H1 (cell line): ENCODE data around the gene ADGRB2. TPM values are rescaled to one million over a fixed set of nuclear protein-coding genes. Genes with fewer than 3 reads are reported as not detected.

ENCODE experiments used
- CTCF ChIA-PET: fragments of 300-600 bp; sonication (Branson Sonifier 250); formaldehyde crosslinking; loops from one replicate; lab custom pipeline; 2021; ENCODE audit not compliant: partially characterized antibody; lab: Charles Lee
- POLR2A ChIA-PET: fragments of 300-600 bp; sonication (Branson Sonifier 250); formaldehyde crosslinking; loops from one replicate; lab custom pipeline; 2021; ENCODE audit warnings: inconsistent platforms; ENCODE audit not compliant: partially characterized antibody; lab: Charles Lee
- DNase-seq, 2 experiments: peaks; one replicate each; pipeline versions ENCODE4 v3.0.0 to v3.0.0-alpha.2; 2010 to 2022; ENCODE audit warnings: low spot score in 2 of 2, low read depth in 1 of 2, mixed read lengths in 1 of 2
- FAIRE-seq: peaks from 2 replicates; lab custom pipeline; 2011; peaks lifted over from hg19 to GRCh38; lab: Jason Lieb, UNC
- H2AFZ ChIP-seq: 2 replicates; pipeline ENCODE4 v1.8.1; 2012; ENCODE audit warnings: low read length, inconsistent platforms
- H2AK5ac ChIP-seq: 2 replicates; pipeline ENCODE4 v1.6.1; 2013; ENCODE audit warnings: low read depth, low read length
- H2BK120ac ChIP-seq: replicated peaks from 2 replicates; pipeline ENCODE3; 2013; ENCODE audit warnings: low read depth, low read length, inconsistent platforms
- H2BK12ac ChIP-seq: 2 replicates; pipeline ENCODE4 v1.6.1; 2013; ENCODE audit warnings: low read depth, low read length
- H2BK15ac ChIP-seq: 2 replicates; pipeline ENCODE4 v1.6.1; 2013; ENCODE audit warnings: low read length
- H2BK20ac ChIP-seq: 2 replicates; pipeline ENCODE4 v1.6.1; 2013; ENCODE audit warnings: low read length
- H2BK5ac ChIP-seq: 2 replicates; pipeline ENCODE4 v1.6.1; 2013; ENCODE audit warnings: low read depth, low read length
- H3K14ac ChIP-seq: 2 replicates; pipeline ENCODE4 v1.6.1; 2013; ENCODE audit warnings: inconsistent platforms; ENCODE audit not compliant: insufficient read length
- H3K18ac ChIP-seq: 2 replicates; pipeline ENCODE4 v1.6.1; 2013; ENCODE audit warnings: low read length; ENCODE audit errors: extremely low read depth
- H3K23ac ChIP-seq: 2 replicates; pipeline ENCODE4 v1.6.1; 2013; ENCODE audit warnings: inconsistent platforms; ENCODE audit not compliant: insufficient read length
- H3K23me2 ChIP-seq: 2 replicates; pipeline ENCODE4 v1.6.1; 2013; ENCODE audit warnings: low read depth, low read length
- H3K27ac ChIP-seq: 2 replicates; pipeline ENCODE4 v1.6.1; 2011; ENCODE audit warnings: low read depth, low read length, inconsistent platforms
- H3K27me3 ChIP-seq, 4 experiments: replicated peaks in 1 of 4; 1 replicate in 1 of 4; 2 replicates in 3 of 4; pipeline versions ENCODE4 v1.6.1 to v1.8.1; 2011 to 2013; ENCODE audit warnings: low read length in 3 of 4, mild to moderate bottlenecking in 3 of 4, inconsistent platforms in 2 of 4, mixed read lengths in 2 of 4, moderate library complexity in 1 of 4; ENCODE audit not compliant: control insufficient read depth in 3 of 4, insufficient read depth in 3 of 4; ENCODE audit errors: extremely low read depth in 1 of 4
- H3K36me3 ChIP-seq, 4 experiments: 2 replicates each; pipeline versions ENCODE4 v1.6.1 to v1.8.1; 2011 to 2013; ENCODE audit warnings: mild to moderate bottlenecking in 4 of 4, low read length in 3 of 4, moderate library complexity in 2 of 4, control low read depth in 1 of 4, inconsistent platforms in 1 of 4; ENCODE audit not compliant: insufficient read depth in 4 of 4, control insufficient read depth in 2 of 4
- H3K4ac ChIP-seq: replicated peaks from 2 replicates; pipeline ENCODE3; 2013; ENCODE audit warnings: low read length, low read depth, mixed read lengths, inconsistent platforms; ENCODE audit not compliant: insufficient read length
- H3K4me1 ChIP-seq, 4 experiments: replicated peaks in 1 of 4; 1 replicate in 1 of 4; 2 replicates in 3 of 4; pipeline versions ENCODE4 v1.6.1 to v1.8.1; 2011 to 2013; ENCODE audit warnings: low read length in 3 of 4, inconsistent platforms in 2 of 4, mixed read lengths in 1 of 4; ENCODE audit not compliant: insufficient read depth in 4 of 4, control insufficient read depth in 3 of 4
- H3K4me2 ChIP-seq, 2 experiments: 2 replicates each; pipeline versions ENCODE4 v1.6.1 to v1.8.1; 2011 to 2013; ENCODE audit warnings: low read depth in 2 of 2, low read length in 2 of 2, control low read depth in 1 of 2, inconsistent platforms in 1 of 2, mild to moderate bottlenecking in 1 of 2; ENCODE audit not compliant: insufficient read depth in 1 of 2
- H3K4me3 ChIP-seq, 4 experiments: fragments of 200-600, 300-600 bp in 1 of 4; sonication (generic), shearing (Covaris generic), sonication (Bioruptor Twin) in 1 of 4; 2 replicates each; pipeline versions ENCODE4 v1.5.1 to v1.8.1; 2011 to 2016; ENCODE audit warnings: low read length in 4 of 4, low read depth in 3 of 4, control low read depth in 2 of 4, inconsistent platforms in 2 of 4, mild to moderate bottlenecking in 2 of 4, mixed read lengths in 1 of 4, moderate library complexity in 1 of 4; ENCODE audit not compliant: insufficient read depth in 2 of 4; ENCODE audit errors: extremely low read depth in 1 of 4
- H3K56ac ChIP-seq: replicated peaks from 2 replicates; pipeline ENCODE3; 2013; ENCODE audit warnings: low read depth, mild to moderate bottlenecking, mixed read lengths, low read length, inconsistent platforms; ENCODE audit not compliant: insufficient read length
- H3K79me1 ChIP-seq: 2 replicates; pipeline ENCODE4 v1.6.1; 2013; ENCODE audit warnings: low read depth, low read length, control low read depth
- H3K79me2 ChIP-seq, 2 experiments: 2 replicates each; pipeline versions ENCODE4 v1.6.1 to v1.8.1; 2012 to 2013; ENCODE audit warnings: low read length in 2 of 2, mild to moderate bottlenecking in 2 of 2, inconsistent platforms in 1 of 2; ENCODE audit not compliant: insufficient read depth in 2 of 2, control insufficient read depth in 1 of 2
- H3K9ac ChIP-seq, 4 experiments: replicated peaks in 1 of 4; 1 replicate in 1 of 4; 2 replicates in 3 of 4; pipeline versions ENCODE4 v1.6.1 to v1.8.1; 2011 to 2013; ENCODE audit warnings: low read depth in 3 of 4, low read length in 3 of 4, control low read depth in 2 of 4, mild to moderate bottlenecking in 2 of 4, moderate library complexity in 2 of 4, inconsistent platforms in 1 of 4; ENCODE audit errors: extremely low read depth in 1 of 4
- H3K9me3 ChIP-seq, 2 experiments: 2 replicates each; pipeline versions ENCODE4 v1.6.1 to v1.8.1; 2012 to 2013; ENCODE audit warnings: mild to moderate bottlenecking in 2 of 2, moderate library complexity in 2 of 2, control low read depth in 1 of 2, inconsistent platforms in 1 of 2, low read depth in 1 of 2, low read length in 1 of 2, mixed read lengths in 1 of 2; ENCODE audit not compliant: insufficient read depth in 2 of 2
- H4K20me1 ChIP-seq, 2 experiments: replicated peaks in 1 of 2; 2 replicates each; pipeline versions ENCODE3 to v1.8.1; 2011 to 2013; ENCODE audit warnings: inconsistent platforms in 2 of 2, low read length in 2 of 2, mild to moderate bottlenecking in 1 of 2; ENCODE audit not compliant: insufficient read depth in 2 of 2, control insufficient read depth in 1 of 2
- H4K5ac ChIP-seq: 2 replicates; pipeline ENCODE4 v1.6.1; 2013; ENCODE audit warnings: low read length, low read depth, mixed read lengths, inconsistent platforms; ENCODE audit not compliant: insufficient read length
- H4K8ac ChIP-seq: 2 replicates; pipeline ENCODE4 v1.8.0; 2013; ENCODE audit warnings: mild to moderate bottlenecking, moderate library complexity, low read length, inconsistent platforms; ENCODE audit not compliant: insufficient read depth; ENCODE audit errors: extremely low read depth
- H4K91ac ChIP-seq: replicated peaks from 2 replicates; pipeline ENCODE3; 2013; ENCODE audit warnings: low read length, mixed read lengths, inconsistent platforms; ENCODE audit not compliant: insufficient read length
- CBX5 ChIP-seq: fragments of 300-800, 300-1000 bp; sonication (generic); IDR thresholded peaks from 2 replicates; pipeline ENCODE4 v1.7.1; 2016; ENCODE audit warnings: antibody characterized with exemption, low read length, low read depth
- CBX8 ChIP-seq: fragments of 300-800, 300-1000 bp; sonication (generic); IDR thresholded peaks from 2 replicates; pipeline ENCODE4 v1.7.1; 2016; ENCODE audit warnings: low read depth, low read length, borderline replicate concordance
- GABPA ChIP-seq: IDR thresholded peaks from 2 replicates; pipeline ENCODE4 v1.6.1; 2011; ENCODE audit warnings: mild to moderate bottlenecking, low read length, moderate library complexity, borderline replicate concordance; ENCODE audit not compliant: insufficient read depth
- JUN ChIP-seq: IDR thresholded peaks from 2 replicates; pipeline ENCODE4 v1.6.1; 2011; ENCODE audit warnings: low read depth, mild to moderate bottlenecking, improper control_type of control experiment, low read length
- KDM5A ChIP-seq: fragments of 200-600 bp; IDR thresholded peaks from 2 replicates; pipeline ENCODE4 v1.7.1; 2012; ENCODE audit warnings: mild to moderate bottlenecking, low read length, inconsistent platforms, mixed read lengths
- MAX ChIP-seq: IDR thresholded peaks from 2 replicates; pipeline ENCODE4 v1.6.1; 2012; ENCODE audit warnings: inconsistent platforms
- PHF8 ChIP-seq: fragments of 200-600 bp; sonication (generic); conservative IDR thresholded peaks from 2 replicates; pipeline ENCODE4 v1.7.1; 2012; ENCODE audit warnings: low read depth, mild to moderate bottlenecking, inconsistent platforms, low read length, moderate library complexity
- POLR2A ChIP-seq, 2 experiments: IDR thresholded peaks; 1 replicate in 1 of 2; 2 replicates in 1 of 2; pipeline ENCODE4 v1.6.1; 2011; ENCODE audit warnings: low read depth in 2 of 2, low read length in 2 of 2, mild to moderate bottlenecking in 2 of 2; ENCODE audit errors: control extremely low read depth in 1 of 2
- POU5F1 ChIP-seq: IDR thresholded peaks from 2 replicates; pipeline ENCODE4 v1.6.1; 2011; ENCODE audit warnings: low read depth, mild to moderate bottlenecking, low read length, moderate library complexity
- RAD21 ChIP-seq, 2 experiments: IDR thresholded peaks in 1 of 2; conservative IDR thresholded peaks in 1 of 2; 2 replicates each; pipeline ENCODE4 v1.6.1; 2011; ENCODE audit warnings: low read depth in 2 of 2, low read length in 2 of 2, improper control_type of control experiment in 1 of 2, inconsistent platforms in 1 of 2, mild to moderate bottlenecking in 1 of 2, moderate library complexity in 1 of 2
- SP1 ChIP-seq: IDR thresholded peaks from 2 replicates; pipeline ENCODE4 v1.6.1; 2011; ENCODE audit warnings: low read depth, low read length
- WGBS, 2 experiments: shearing (Covaris generic) in 1 of 2; methylation state at CpG; one replicate each; pipeline versions ENCODE4 v1.1.6 to v1.1.7; 2013 to 2015; ENCODE audit warnings: low lambda C conversion rate in 2 of 2, mixed read lengths in 2 of 2, inconsistent platforms in 1 of 2, low coverage in 1 of 2, missing lambda C conversion rate in 1 of 2; ENCODE audit not compliant: insufficient replicate concordance in 2 of 2, insufficient coverage in 1 of 2, insufficient read length in 1 of 2; ENCODE audit errors: extremely low coverage in 1 of 2, missing lambda C conversion rate in 1 of 2; 5-methylcytosine and 5-hydroxymethylcytosine counted together
- polyA plus RNA-seq, 7 experiments: library from polyadenylated mRNA; depleted of rRNA in 3 of 7; stranded (reverse) in 5 of 7; unstranded in 2 of 7; fragments of >200 nt in 5 of 7; fragments of 200-250 nt in 2 of 7; gene quantifications; 1 replicate in 5 of 7; 2 replicates in 1 of 7; 4 replicates in 1 of 7; pipeline versions ENCODE4 v1.2.1 to v1.2.3, GENCODE V29; 2011 to 2013; ENCODE audit warnings: missing spikeins in 2 of 7, mixed read lengths in 2 of 7
- total RNA-seq: library from RNA; stranded (reverse); fragmentation: NEBNext Ultra II Directional; extraction: Animal tissue kit (Norgen Biotek cat#: 25700); gene quantifications from 2 replicates; pipeline ENCODE4 v1.2.1, GENCODE V29; 2021
- TF ChIP-seq, protein P1 (sequence below): IDR thresholded peaks from 2 replicates; pipeline ENCODE4 v1.6.1; 2011; ENCODE audit warnings: low read depth, mild to moderate bottlenecking, low read length; ENCODE audit not compliant: insufficient read depth

Gene ADGRB2
- total and polyA plus RNA-seq, 2 of the 8 experiments (the other 6 are each of a cell fraction or from before 2014, with no cell fraction given), result 15.6 to 26.2 TPM

DNA sequence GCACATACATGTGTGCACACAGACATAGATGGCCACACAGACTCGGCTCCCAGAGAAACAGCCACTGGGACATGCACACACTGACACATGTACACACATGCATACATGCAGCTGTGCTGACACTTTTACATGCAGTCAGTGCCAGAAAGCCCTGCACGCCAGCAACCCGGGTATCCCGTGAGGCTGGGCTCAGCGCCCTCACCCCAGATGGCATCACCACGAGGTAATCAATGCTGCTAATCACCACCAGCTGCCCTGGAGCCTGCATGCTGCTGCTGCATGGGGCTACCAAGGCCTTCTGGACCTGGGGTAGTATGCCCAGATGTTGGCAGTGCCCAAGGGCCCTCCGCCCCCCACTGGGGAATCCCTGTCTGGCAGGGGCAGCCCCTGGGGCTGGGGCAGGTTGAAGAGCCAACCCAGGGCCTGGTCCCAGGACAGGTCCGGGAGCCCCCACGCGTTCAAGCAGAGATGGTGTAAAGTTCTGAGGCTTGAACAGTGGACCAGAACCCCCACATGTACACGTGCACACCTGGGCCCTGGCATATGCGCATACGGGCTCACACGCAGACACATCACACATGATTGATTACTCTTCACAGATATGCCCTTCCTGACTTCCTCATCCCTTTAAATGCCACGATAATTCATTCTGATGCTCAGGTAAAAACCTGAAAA, 57.6 kb downstream of the ADGRB2 start:
- Histone ChIP-seq H2BK120ac (no peak overlapping the region), H3K79me2 (no peaks in the 10 kb centered on the region), H2BK5ac (no peak overlapping the region), H2BK15ac (peak overlapping the region; percentile 13; the same call in 1 of the 2 replicates), H4K5ac (no peak overlapping the region), H2AK5ac (peak overlapping the region; percentile 69; the same call in 1 of the 2 replicates), H3K4me2 (no peak overlapping the region), H3K4me1 (peaks cover 9 to 28% (median 16%) of the 10 kb centered on the region in 4 experiments), H3K27ac (no peak overlapping the region), H4K8ac (no peak overlapping the region; the same call in 1 of the 2 replicates), H2BK20ac (peak overlapping the region; percentile 72; the same call in 1 of the 2 replicates), H2AFZ (no peak overlapping the region), H3K18ac (no peak overlapping the region), H3K79me1 (no peaks in the 10 kb centered on the region), H3K56ac (no peak overlapping the region), H3K4ac (no peak overlapping the region), H3K23me2 (peaks cover 5% of the 10 kb centered on the region), H3K9ac (no peak overlapping the region), H3K4me3 (no peak overlapping the region), H3K27me3 (no peaks in the 10 kb centered on the region; a peak in 1 of 7 replicates), H2BK12ac (peak overlapping the region; percentile 62; the same call in 1 of the 2 replicates), H4K91ac (no peak overlapping the region), H3K14ac (no peak overlapping the region), H4K20me1 (no peaks in the 10 kb centered on the region), H3K36me3 (no peaks in the 10 kb centered on the region), H3K9me3 (no peaks in the 10 kb centered on the region), H3K23ac (no peak overlapping the region)
- ChIA-PET CTCF (interaction anchor here (1.8 to 11.5 kb wide), 4 partner anchors 16 to 83 kb away, joined by 7 to 181 read pairs (median 64); no protein-coding TSS in a partner anchor), POLR2A (interaction anchor here (0.6 to 7.3 kb wide), 3 partner anchors 8 to 13 kb away, joined by 3 to 43 read pairs (median 3); no protein-coding TSS in a partner anchor)
- WGBS, 2 experiments, result 84% methylated on average over 15 of the region's 15 CpGs; no CpG with 5 or more reads in 1 of the 2 experiments
- no peak for DNase-seq
- no peak for FAIRE-seq
- no peak for TF ChIP-seq CBX8
- no peak for TF ChIP-seq KDM5A
- TF ChIP-seq CBX5, result no peak
- no peak for TF ChIP-seq GABPA
- TF ChIP-seq SP1, result no peak
- TF ChIP-seq, protein P1, sequence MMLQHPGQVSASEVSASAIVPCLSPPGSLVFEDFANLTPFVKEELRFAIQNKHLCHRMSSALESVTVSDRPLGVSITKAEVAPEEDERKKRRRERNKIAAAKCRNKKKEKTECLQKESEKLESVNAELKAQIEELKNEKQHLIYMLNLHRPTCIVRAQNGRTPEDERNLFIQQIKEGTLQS, result no peak
- no peak for TF ChIP-seq JUN
- TF ChIP-seq PHF8, result no peak
- TF ChIP-seq RAD21 (IDR thresholded peaks at IDR 0.05 in 1 of 2, conservative IDR thresholded peaks at IDR 0.05 in 1 of 2; ENCODE audit: low read depth in 2 of 2, low read length in 2 of 2), result no peak
- TF ChIP-seq POLR2A (IDR thresholded peaks at IDR 0.05; ENCODE audit: control extremely low read depth in 1 of 2, low read depth in 2 of 2, low read length in 2 of 2), result no peak
- TF ChIP-seq MAX, result no peak
- TF ChIP-seq POU5F1, result no peak
